ENCODE measurements around the gene ITIH1.

DNA sequence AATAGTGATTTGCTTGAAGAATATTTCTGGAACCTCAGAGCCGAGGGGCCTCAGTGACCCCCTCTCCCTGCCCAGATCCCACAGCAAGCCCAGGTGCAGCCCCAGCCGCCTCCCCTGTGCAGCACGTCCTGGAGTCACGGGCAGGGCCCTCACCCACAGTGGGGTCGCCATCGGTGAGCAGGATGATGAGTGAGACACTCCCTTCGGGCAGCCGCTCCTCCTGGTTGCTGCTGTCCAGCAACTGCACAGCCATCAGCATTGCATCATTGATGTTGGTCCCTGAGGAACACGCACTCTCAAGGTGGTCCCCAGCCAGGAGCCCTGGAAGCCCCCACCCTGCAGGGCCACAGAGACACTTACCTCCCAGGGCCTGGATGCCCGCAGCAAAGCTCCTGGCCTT lies 46.6 kb downstream of the ITIH1 start:
- no peak for TF ChIP-seq EZH2 (IDR thresholded peaks at IDR 0.05; ENCODE audit: low read length, unreplicated experiment)
- no peak for TF ChIP-seq CTCF (conservative IDR thresholded peaks at IDR 0.05; ENCODE audit: low read depth, low read length)

Data from PC-3 (cell line).